GM18873 (cell line): ENCODE measurements around the gene C1QTNF7.

Experiments
- ATAC-seq: cut with Tn5 transposase; IDR thresholded peaks from one replicate; pipeline ENCODE4 v1.9.1; 2021; ENCODE audit warnings: mild to moderate bottlenecking, moderate library complexity, moderate number of reproducible peaks; ENCODE audit not compliant: unreplicated experiment, low FRiP score

Gene C1QTNF7

GRCh38 chr4:15427701-15428100, at the start of gene C1QTNF7:
Gene C1QTNF7, plus strand, starts transcription at chr4:15428033. Its CDS starts 7,711 bp downstream, at chr4:15435744.
- ATAC-seq, result no peak

- no peak for ATAC-seq
Observed at GRCh38 chr4:15378062-15378461, 49.8 kb upstream of the C1QTNF7 start.

- ATAC-seq, result no peak
Observed at GRCh38 chr4:15378493-15378892, 49.3 kb upstream of the C1QTNF7 start.

- no peak for ATAC-seq
Observed at GRCh38 chr4:15381806-15382338, 46.0 kb upstream of the C1QTNF7 start.

GRCh38 chr4:15382669-15383273, 45.1 kb upstream of the C1QTNF7 start:
- no peak for ATAC-seq

- ATAC-seq, result no peak
Observed at GRCh38 chr4:15385515-15385914, 42.3 kb upstream of the C1QTNF7 start.

- no peak for ATAC-seq
Observed at GRCh38 chr4:15385928-15386327, 41.9 kb upstream of the C1QTNF7 start.

- ATAC-seq, result no peak
Observed at GRCh38 chr4:15390494-15390893, 37.3 kb upstream of the C1QTNF7 start.

- ATAC-seq, result no peak
Observed at GRCh38 chr4:15392053-15392805, 35.6 kb upstream of the C1QTNF7 start.

GRCh38 chr4:15395311-15395710, 32.5 kb upstream of the C1QTNF7 start:
- ATAC-seq, result no peak

- ATAC-seq, result no peak
Observed at GRCh38 chr4:15396157-15396800, 31.6 kb upstream of the C1QTNF7 start.

GRCh38 chr4:15398001-15398400, 29.8 kb upstream of the C1QTNF7 start:
- no peak for ATAC-seq

GRCh38 chr4:15398732-15399131, 29.1 kb upstream of the C1QTNF7 start:
- no peak for ATAC-seq

- no peak for ATAC-seq
Observed at GRCh38 chr4:15400226-15400625, 27.6 kb upstream of the C1QTNF7 start.

- ATAC-seq, result no peak
Observed at GRCh38 chr4:15400981-15401671, 26.7 kb upstream of the C1QTNF7 start.

GRCh38 chr4:15402146-15402545, 25.7 kb upstream of the C1QTNF7 start:
- no peak for ATAC-seq

- ATAC-seq, result no peak
Observed at GRCh38 chr4:15402974-15403373, 24.9 kb upstream of the C1QTNF7 start.

GRCh38 chr4:15405018-15405417, 22.8 kb upstream of the C1QTNF7 start:
- no peak for ATAC-seq

GRCh38 chr4:15410750-15411149, 17.1 kb upstream of the C1QTNF7 start:
- ATAC-seq, result no peak

- ATAC-seq, result no peak
Observed at GRCh38 chr4:15412461-15412860, 15.4 kb upstream of the C1QTNF7 start.
